T-helper 1 cell (primary cell): Measurements from ENCODE around the gene RAB1A.
"Not testable (repeated sequence)": the region's sequence is repeated elsewhere in the genome, so short reads cannot be mapped to it uniquely, and the experiment has no call there.

ENCODE experiments used
- DNase-seq, 5 donors: peaks; one replicate each; pipeline ENCODE4 v3.0.0-alpha.2; 2012 to 2020

The RAB1A gene

GRCh38 chr2:65134158-65134557, 4.3 kb upstream of the RAB1A start:
- no peak for DNase-seq

- no peak for DNase-seq
Measured at GRCh38 chr2:65133626-65134025, 3.7 kb upstream of the RAB1A start.

- DNase-seq, result not testable (repeated sequence)
Measured at GRCh38 chr2:65132930-65133329, 3.0 kb upstream of the RAB1A start.

- no peak for DNase-seq
Measured at GRCh38 chr2:65130664-65131175, 814 bp upstream of the RAB1A start.

- DNase-seq, result peak in 4 of 5 donors; percentile 18 to 29 (median 22)
Measured at GRCh38 chr2:65129286-65129825, 550 bp downstream of the RAB1A start.

- DNase-seq, result no peak
Measured at GRCh38 chr2:65128297-65129190, 1.4 kb downstream of the RAB1A start.

- not testable (repeated sequence) for DNase-seq
Measured at GRCh38 chr2:65125457-65125856, 4.4 kb downstream of the RAB1A start.

- no peak for DNase-seq
Measured at GRCh38 chr2:65122313-65122712, 7.6 kb downstream of the RAB1A start.

- DNase-seq, result no peak
Measured at GRCh38 chr2:65120990-65121693, 8.8 kb downstream of the RAB1A start.

GRCh38 chr2:65116645-65117044, 13.3 kb downstream of the RAB1A start:
- DNase-seq, result no peak

GRCh38 chr2:65114921-65115320, 15.0 kb downstream of the RAB1A start:
- no peak for DNase-seq

- no peak for DNase-seq
Measured at GRCh38 chr2:65113816-65114215, 16.1 kb downstream of the RAB1A start.

- DNase-seq, result no peak
Measured at GRCh38 chr2:65113229-65113628, 16.7 kb downstream of the RAB1A start.

GRCh38 chr2:65112633-65113032, 17.3 kb downstream of the RAB1A start:
- DNase-seq, result no peak

GRCh38 chr2:65108780-65109179, 21.1 kb downstream of the RAB1A start:
- DNase-seq, result no peak

GRCh38 chr2:65107530-65107929, 22.4 kb downstream of the RAB1A start:
- DNase-seq, result no peak

- DNase-seq, result no peak
Measured at GRCh38 chr2:65103013-65103715, 26.7 kb downstream of the RAB1A start.

GRCh38 chr2:65101071-65101470, 28.8 kb downstream of the RAB1A start:
- DNase-seq, result no peak

GRCh38 chr2:65098741-65099140, 31.2 kb downstream of the RAB1A start:
- DNase-seq, result no peak

GRCh38 chr2:65097844-65098243, 32.1 kb downstream of the RAB1A start:
- no peak for DNase-seq

- no peak for DNase-seq
Measured at GRCh38 chr2:65096948-65097347, 33.0 kb downstream of the RAB1A start.

GRCh38 chr2:65093211-65093610, 36.7 kb downstream of the RAB1A start:
- no peak for DNase-seq

- no peak for DNase-seq
Measured at GRCh38 chr2:65092791-65093190, 37.1 kb downstream of the RAB1A start.
